Stomach (tissue), 4 donors: ENCODE data around the gene SPO11.

Experiments used
- CTCF ChIP-seq, 7 experiments: fragments of 450-650 bp in 4 of 7; fragments of 200-600 bp in 3 of 7; sonication (generic) in 3 of 7; IDR thresholded peaks; one replicate each; pipeline ENCODE4 v1.5.1; 2016 to 2019; ENCODE audit warnings: antibody characterized with exemption in 7 of 7, control low read depth in 2 of 7, mild to moderate bottlenecking in 1 of 7
- EP300 ChIP-seq: sonication (generic); formaldehyde crosslinking; IDR thresholded peaks from one replicate; pipeline ENCODE4 v1.6.1; 2017; ENCODE audit warnings: antibody characterized with exemption

GRCh38 chr20:57384486-57384885, 54.9 kb downstream of the SPO11 start:
- TF ChIP-seq EP300 (no peak), CTCF (IDR thresholded peaks at IDR 0.05) (no peak)
